GM12801 (cell line): Measurements from ENCODE around the gene TIAM1.

Experiments used
- CTCF ChIP-seq: IDR thresholded peaks from one replicate; pipeline ENCODE4 v1.5.1; 2011; ENCODE audit warnings: control low read depth; ENCODE audit not compliant: insufficient read length; ENCODE audit errors: extremely low read depth

TIAM1 gene, protein sequence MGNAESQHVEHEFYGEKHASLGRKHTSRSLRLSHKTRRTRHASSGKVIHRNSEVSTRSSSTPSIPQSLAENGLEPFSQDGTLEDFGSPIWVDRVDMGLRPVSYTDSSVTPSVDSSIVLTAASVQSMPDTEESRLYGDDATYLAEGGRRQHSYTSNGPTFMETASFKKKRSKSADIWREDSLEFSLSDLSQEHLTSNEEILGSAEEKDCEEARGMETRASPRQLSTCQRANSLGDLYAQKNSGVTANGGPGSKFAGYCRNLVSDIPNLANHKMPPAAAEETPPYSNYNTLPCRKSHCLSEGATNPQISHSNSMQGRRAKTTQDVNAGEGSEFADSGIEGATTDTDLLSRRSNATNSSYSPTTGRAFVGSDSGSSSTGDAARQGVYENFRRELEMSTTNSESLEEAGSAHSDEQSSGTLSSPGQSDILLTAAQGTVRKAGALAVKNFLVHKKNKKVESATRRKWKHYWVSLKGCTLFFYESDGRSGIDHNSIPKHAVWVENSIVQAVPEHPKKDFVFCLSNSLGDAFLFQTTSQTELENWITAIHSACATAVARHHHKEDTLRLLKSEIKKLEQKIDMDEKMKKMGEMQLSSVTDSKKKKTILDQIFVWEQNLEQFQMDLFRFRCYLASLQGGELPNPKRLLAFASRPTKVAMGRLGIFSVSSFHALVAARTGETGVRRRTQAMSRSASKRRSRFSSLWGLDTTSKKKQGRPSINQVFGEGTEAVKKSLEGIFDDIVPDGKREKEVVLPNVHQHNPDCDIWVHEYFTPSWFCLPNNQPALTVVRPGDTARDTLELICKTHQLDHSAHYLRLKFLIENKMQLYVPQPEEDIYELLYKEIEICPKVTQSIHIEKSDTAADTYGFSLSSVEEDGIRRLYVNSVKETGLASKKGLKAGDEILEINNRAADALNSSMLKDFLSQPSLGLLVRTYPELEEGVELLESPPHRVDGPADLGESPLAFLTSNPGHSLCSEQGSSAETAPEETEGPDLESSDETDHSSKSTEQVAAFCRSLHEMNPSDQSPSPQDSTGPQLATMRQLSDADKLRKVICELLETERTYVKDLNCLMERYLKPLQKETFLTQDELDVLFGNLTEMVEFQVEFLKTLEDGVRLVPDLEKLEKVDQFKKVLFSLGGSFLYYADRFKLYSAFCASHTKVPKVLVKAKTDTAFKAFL (N-terminal part only)

GRCh38 chr21:31343680-31344480 is at the start of gene TIAM1:
TIAM1 (minus strand) TSS chr21:31344261; CDS start chr21:31266972, 77,289 bp downstream.
- no peak for TF ChIP-seq CTCF

GRCh38 chr21:31387560-31388186 is 43.6 kb upstream of the TIAM1 start:
- no peak for TF ChIP-seq CTCF

DNA sequence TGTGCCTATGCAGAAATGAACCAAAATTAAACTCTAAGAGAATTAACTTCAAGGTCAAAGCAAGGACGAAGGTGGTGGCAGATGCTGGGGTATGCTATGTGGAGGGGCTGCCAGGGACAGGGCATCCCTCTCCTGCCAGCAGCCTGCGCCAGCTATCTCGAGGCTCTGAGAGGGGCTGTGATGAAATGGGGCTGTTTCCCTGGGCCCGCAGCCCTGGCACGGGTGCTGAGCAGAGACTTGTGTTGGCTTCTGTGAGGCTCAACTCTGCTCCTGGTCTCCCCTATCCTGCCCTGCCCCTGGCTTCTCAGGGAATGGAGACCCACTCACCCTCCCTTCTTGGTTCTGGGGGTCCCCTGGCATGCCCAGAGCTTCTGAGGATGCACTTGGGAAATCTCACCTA is 41.9 kb upstream of the TIAM1 start:
- TF ChIP-seq CTCF: no peak

DNA sequence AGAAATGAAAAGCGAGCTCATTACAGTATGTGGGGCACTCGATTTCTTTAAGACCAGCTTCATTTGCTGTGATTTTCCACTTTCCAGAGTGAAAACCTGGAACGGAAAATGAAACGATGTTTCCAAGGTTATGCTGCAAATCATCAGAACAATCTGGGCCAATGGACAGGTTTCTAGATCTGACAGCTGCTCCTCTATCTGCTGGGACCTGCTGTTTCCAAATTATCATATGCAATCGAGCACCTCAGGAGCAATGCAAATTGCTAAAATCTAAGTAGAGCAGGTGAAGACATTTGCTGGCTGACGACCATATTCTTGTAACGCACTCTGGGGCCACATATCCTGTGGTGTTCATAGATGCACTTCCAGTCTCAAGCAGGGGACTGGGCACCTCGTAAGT is 39.7 kb upstream of the TIAM1 start:
- no peak for TF ChIP-seq CTCF

DNA sequence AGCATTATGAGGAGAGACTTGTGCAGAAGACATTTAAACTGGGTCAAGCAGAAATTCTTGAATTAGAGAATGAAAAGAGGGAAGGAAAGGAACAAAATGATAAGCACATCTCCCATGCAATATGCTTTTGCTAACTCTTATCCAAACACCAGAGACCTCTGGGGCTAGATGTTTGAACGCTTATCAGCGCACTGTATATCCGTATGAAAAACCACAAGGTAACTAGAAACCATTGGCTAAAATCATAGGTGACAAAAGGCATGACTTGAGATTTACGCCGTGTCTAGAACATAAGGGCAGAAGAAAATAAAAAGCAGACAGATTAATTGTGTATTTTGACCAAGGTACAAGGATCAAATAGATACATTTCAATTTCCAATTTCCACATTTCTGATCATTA is 38.0 kb upstream of the TIAM1 start:
- no peak for TF ChIP-seq CTCF

DNA sequence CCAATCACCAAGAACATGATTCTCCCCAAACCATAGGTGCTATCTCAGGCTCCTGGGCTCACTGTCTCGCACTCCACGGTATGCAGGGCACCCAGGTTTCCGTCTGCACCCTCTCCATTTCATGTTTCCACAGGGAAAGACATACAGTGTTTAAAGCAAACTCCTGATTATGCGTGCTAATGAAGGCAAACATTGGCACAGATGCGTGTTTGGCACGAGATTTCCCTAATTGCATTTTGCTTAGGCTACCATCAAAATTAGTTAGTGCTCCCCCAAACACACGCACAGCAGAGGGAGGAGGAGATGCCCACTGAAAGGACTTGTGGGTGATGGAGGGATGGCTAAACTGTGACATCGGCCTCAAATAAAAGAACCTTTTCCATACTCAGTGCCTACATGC is 32.2 kb upstream of the TIAM1 start:
- TF ChIP-seq CTCF: no peak
